HepG2 (cell line): ENCODE results near the gene CCSER2.

Experiments
- KAT8 ChIP-seq: IDR thresholded peaks from 2 replicates; pipeline ENCODE4 v1.6.1; 2016; ENCODE audit warnings: missing genetic modification reagents, missing compliant biosample characterization
- RNF2 ChIP-seq: fragments of 450-650 bp; conservative IDR thresholded peaks from 2 replicates; pipeline ENCODE4 v1.6.1; 2016; ENCODE audit warnings: low read depth

DNA sequence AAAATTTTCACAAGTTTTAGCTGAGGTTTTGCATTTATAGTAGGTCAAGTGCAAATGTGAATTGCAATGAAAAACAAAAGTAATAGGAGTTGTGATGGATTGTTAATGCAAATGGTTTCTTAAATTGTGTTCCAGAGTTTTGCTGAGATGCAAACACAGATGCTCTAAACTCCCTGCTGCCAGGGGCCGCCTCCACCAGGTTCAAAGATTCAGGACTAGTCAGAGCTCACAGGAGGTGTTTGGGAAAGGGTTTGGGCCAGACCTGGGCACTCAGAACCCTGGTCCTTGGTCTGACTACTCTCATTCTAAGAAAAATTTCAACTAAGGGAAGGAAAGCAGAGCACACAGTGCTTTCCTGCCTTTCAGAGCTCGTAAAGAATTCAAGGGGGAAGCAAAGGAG, 193.1 kb downstream of the CCSER2 start:
- TF ChIP-seq RNF2 (no peak), KAT8 (CRISPR knock-in tag) (no peak)
